HG03575 (cell line): ENCODE measurements around the gene CAPN15.
"Not testable (repeated sequence)": the region's sequence is repeated elsewhere in the genome, so short reads cannot be mapped to it uniquely, and the experiment has no call there.

ENCODE experiments used
- ATAC-seq: cut with Tn5 transposase; IDR thresholded peaks from one replicate; pipeline ENCODE4 v1.9.1; 2021; ENCODE audit not compliant: unreplicated experiment, insufficient number of reproducible peaks, low FRiP score; ENCODE audit errors: extremely low read depth

The CAPN15 gene

GRCh38 chr16:505479-506245, 21.9 kb upstream of the CAPN15 start:
- ATAC-seq: no peak

DNA sequence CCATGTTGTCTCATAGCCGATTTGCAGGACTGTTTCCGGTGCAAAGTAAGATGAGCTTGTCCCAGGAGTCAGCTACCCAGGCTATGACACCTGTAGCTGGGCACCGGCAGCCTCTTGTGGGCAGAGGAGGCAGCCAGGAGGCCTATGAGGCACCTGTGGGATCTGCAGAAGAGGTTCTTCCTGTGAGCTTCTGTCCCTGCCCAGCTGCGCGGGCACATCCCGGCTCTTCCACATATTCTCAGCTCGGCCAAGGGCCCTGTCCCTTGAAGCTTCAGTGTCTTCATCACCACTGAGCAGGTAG, 21.3 kb upstream of the CAPN15 start:
- ATAC-seq: no peak

DNA sequence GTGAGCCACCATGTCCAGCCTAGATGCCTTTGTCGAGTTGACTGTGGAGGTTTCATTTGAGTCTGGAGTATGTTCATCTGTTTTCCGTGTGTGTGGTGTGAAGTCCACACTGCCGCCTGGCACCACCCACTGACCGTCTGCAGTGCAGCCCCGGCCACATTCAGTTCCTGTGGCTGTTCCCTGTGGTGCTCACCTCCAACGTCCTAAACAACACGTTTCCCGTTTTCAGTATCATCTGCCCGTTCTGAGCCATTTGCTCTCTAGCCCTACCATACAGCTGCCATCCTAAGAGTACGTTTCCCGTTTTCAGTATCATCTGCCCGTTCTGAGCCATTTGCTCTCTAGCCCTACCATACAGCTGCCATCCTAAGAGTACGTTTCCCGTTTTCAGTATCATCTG, 20.0 kb upstream of the CAPN15 start:
- not testable (repeated sequence) for ATAC-seq

DNA sequence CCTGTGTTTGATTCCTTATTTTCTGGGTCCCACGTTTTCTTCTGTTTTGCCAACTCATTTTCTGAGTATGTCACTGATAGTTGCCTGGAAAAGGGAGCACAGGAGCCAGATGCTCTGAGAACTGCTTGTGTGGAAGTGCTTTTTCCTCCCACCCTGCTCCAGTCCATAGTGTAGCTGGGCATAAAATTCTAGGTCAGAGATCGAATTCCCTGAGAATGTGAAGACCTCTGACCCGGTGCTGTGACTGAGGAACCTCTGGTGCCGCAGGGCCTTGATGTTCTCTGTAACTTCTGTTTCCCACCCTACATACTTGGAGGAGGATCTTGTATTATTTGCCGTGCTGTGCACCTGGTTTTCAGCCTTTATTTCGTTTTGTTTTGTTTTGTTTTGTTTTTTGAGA, 19.5 kb upstream of the CAPN15 start:
- ATAC-seq: no peak

GRCh38 chr16:508884-509736, 18.4 kb upstream of the CAPN15 start:
- ATAC-seq: no peak

GRCh38 chr16:510066-510825, 17.3 kb upstream of the CAPN15 start:
- no peak for ATAC-seq

GRCh38 chr16:512802-513201, 14.7 kb upstream of the CAPN15 start:
- no peak for ATAC-seq

DNA sequence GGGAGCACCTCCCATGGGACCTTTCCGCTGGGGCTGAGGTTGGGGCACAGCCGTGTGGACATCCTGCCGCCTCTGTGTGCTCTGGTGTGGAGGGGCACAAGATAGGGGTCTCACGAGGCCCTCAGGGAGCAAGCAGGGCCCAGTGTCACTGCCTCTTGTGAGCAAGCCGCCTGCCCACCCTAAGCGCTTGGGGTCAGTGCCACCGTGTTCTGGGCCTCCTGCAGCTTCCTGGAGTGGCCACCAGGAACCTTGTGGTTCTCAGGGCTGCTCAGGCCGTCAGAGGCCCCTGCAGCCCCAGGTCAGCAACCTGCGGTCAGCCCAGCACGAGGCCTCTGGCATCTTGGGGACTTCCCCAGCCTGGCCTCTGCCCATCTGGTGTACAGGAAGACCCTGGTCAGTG, 13.6 kb upstream of the CAPN15 start:
- no peak for ATAC-seq

- ATAC-seq: no peak
Measured at GRCh38 chr16:515175-515938, 12.2 kb upstream of the CAPN15 start.

DNA sequence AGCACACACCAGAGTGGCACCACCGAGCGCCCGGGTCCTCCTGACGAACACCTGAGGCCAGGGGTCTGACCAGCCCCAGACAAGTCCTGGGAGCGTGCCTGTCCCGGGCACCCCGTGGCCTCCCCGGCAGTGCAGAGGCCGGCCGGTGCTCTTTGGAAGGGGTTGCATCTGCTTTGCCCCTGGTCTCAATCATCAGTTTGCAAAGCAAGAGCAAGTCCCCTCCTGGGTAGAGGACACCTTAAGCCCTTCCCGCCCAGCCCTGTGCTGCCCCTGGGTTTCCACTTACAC, 11.6 kb upstream of the CAPN15 start:
- ATAC-seq: no peak

DNA sequence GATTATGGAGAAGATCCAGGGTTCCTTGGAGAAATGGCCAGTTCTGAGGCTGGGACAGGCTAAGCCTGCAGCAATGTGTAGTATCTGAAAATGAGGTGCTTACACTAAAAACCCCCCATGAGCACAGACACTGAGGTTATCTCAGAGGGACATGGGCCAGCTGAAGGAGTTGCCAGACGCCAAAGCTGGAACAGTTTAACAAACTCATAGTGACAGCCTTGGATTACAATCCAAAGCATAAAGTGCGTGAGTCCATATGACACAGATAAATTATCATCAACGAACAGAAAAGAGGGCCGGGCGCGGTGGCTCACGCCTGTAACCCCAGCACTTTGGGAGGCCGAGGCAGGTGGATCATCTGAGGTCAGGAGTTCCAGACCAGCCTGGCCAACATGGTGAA, 11.2 kb upstream of the CAPN15 start:
- no peak for ATAC-seq

DNA sequence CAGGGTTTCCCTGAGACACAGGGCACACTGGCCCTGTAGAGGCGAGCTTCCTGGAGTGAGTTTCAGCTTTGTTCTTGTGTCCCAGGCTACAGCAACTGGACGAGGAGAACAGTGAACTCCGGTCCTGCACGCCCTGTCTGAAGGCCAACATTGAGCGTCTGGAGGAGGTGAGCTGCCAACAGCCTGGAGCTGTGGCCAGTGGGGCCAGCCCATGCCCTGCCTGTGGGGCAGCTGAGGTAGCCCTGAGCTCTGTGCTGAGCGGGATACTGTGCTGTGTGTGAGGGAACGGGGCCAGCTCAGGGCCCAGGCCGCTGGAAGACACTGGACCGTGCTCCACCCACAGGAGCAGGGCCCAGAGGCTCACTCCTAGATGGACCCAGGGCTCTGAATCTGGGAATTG, 8.7 kb upstream of the CAPN15 start:
- ATAC-seq: no peak

DNA sequence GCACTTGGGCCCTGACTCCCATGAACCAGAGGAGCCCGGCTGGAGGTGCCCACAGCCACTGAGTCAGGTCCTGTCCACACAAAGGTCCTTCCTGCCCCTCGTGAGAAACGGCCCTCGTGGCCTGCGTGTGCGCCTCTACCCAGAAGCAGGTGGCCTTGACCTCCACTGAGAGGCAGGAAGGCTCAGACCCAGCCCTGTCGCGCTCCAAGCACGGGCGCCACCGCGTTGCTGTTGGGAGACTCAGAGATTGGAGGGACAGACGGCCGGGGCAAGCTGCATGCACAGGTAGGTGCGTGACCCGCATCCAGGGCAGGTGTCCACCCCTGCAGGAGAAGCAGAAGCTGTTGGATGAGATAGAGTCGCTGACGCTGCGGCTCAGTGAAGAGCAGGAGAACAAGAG, 8.1 kb upstream of the CAPN15 start:
- ATAC-seq: no peak

DNA sequence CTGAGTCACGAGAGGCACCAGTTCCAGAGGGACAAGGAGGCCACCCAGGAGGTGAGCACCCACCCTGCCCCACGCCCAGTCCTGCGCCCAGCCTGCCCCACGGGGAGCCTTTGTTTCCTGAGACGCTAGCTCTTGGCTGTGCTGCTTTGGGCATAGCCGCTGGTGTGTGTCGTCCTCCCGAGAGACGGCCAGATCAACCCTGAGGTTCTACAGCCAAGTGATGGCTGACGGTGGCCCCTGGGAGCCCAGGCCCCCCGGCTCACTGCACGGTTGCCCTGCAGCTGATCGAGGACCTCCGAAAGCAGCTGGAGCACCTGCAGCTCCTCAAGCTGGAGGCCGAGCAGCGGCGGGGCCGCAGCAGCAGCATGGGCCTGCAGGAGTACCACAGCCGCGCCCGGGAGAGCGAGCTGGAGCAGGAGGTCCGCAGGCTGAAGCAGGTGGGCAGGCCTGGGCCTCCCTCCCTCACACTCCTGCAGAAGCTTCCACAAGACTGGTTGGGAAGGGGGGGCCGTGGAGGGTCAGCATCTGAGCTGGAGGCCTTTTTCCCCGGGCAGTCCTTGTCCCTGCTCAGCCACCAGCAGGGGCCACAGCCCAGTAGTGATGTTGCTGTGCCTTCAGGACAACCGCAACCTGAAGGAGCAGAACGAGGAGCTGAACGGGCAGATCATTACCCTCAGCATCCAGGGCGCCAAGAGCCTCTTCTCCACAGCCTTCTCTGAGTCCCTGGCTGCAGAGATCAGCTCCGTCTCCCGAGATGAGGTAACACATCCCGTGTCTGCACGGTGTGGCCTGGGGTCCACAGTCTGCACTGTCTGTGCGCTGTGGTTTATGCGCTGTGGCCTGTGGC, 7.4 kb upstream of the CAPN15 start:
- ATAC-seq: no peak

DNA sequence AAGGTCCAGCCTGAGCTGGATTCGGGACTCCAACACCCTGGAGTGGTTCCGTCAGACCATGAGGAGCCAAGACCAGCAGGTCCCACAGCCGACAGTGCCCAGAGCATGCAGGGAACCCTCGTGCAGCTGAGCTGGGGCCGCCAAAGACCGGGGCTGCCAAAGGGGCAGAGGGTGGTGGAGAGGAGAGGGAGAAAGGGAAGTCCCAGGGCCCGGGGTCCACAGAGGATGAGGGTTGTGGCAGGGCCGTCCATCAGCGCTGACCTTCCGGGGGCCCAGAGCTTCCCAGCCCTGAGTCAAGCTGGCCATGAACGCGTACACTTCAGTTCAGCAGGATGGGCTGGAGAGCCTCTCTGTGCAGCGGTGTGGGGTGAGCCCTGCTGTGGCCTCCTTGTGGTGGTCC, 6.7 kb upstream of the CAPN15 start:
- no peak for ATAC-seq

DNA sequence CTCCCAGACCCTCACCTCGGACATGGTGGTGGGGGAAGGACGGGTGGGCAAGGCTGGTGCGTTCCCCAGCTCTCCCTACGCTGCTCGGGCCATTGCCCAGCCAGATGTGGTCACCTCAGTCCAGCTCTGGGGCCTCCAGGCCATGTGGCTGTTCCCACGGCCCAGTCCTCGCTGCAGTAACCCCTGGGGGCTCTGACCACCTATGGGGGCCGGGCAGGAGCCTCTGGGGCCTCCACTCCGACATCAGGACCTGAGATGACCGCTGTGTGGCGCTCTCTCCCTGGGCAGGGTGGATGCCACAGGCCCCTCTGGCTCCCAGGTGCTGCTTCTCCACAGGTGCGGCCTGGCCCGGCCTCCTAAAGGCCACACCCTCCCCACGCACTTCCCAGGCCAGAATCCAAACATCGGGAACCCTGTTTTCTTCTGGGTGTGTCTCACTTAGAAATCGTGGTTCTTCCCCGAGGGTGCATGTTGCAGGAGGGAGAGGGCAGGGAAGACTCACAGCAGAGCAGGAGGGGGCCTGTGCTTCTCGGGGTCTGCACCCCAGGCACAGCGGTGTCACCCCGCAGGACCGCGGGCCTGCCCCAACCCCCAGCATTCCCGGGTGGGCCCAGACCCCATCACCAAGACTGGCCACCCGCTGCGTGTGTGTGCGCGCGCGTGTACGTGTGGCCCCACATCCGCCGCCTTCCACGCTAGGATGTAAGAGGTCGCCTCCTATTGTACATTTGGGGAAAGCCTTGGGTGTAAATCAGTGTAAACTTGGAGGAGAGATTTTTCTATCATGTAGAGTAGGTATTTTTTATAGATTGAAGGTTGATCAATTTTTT, 5.9 kb upstream of the CAPN15 start:
- ATAC-seq: no peak

DNA sequence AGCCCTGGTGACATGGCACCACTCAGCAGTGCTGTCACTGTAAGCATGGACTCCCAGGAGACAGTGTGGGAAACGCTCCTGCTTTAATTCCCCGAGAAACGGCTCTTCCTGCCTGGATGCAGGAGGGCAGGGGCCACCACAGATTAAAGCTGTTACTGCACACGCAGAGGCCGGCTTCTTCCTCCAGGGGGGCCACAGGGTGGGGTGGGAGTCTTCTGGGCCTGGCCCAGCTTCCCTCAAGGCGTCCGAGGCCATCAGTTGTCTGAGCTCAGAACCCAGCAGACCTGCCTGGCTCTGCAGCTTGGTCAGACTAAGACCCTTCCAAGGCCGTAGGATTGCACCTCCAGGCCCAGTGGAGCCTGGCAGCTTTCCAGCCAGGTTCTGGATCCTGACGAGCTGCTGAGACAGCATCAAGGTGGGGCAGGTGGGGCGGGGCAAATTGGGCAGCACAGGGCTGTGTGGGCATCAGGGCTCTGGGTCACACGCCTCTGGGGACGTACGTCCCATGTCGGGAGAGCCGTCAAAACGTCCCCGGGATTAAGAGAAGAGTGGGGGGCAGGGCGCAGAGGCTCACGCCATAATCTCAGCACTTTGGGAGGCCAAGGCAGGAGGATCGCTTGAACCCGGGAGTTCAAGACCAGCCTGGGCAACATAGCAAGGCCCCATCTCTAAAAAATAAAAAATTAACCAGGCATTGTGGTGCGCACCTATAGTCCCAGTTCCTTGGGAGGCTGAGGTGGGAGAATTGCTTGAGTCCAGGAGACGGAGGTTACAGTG, 5.0 kb upstream of the CAPN15 start:
- no peak for ATAC-seq
